Kidney epithelial cell (primary cell): ENCODE data around the gene SSBP4. TPM values are rescaled to one million over a fixed set of nuclear protein-coding genes. Genes with fewer than 3 reads are reported as not detected.

ENCODE experiments used
- DNase-seq: peaks from one replicate; pipeline ENCODE4 v3.0.0-alpha.2; 2010; ENCODE audit warnings: low read depth
- H3K27me3 ChIP-seq: 2 replicates; pipeline ENCODE4 v1.6.0; 2011; ENCODE audit warnings: low read length; ENCODE audit not compliant: control insufficient read depth, insufficient read depth
- H3K36me3 ChIP-seq: 2 replicates; pipeline ENCODE4 v1.5.1; 2011; ENCODE audit warnings: low read length; ENCODE audit not compliant: control insufficient read depth, insufficient read depth
- H3K4me3 ChIP-seq: 2 replicates; pipeline ENCODE4 v1.5.1; 2011; ENCODE audit warnings: low read depth, mild to moderate bottlenecking, control low read depth, low read length
- CTCF ChIP-seq: IDR thresholded peaks from 2 replicates; pipeline ENCODE4 v1.5.1; 2011; ENCODE audit warnings: mild to moderate bottlenecking, moderate library complexity, low read length, control low read depth, inconsistent platforms; ENCODE audit not compliant: insufficient read depth, poor library complexity, severe bottlenecking
- total RNA-seq: library from RNA; depleted of rRNA; stranded (reverse); fragments of >200 nt; gene quantifications from 2 replicates; pipeline ENCODE4 v1.2.3, GENCODE V29; 2015

The SSBP4 gene
- total RNA-seq, 1 donor from 2014 or later, result 92.6 TPM

GRCh38 chr19:18422530-18423191, 3.5 kb downstream of the SSBP4 start:
- TF ChIP-seq CTCF, result no peak
- Histone ChIP-seq H3K27me3 (no peaks in the 10 kb centered on the region), H3K4me3 (no peak overlapping the region), H3K36me3 (no peaks in the 10 kb centered on the region)
- no peak for DNase-seq

- Histone ChIP-seq H3K36me3 (peaks cover 2% of the 10 kb centered on the region), H3K27me3 (no peaks in the 10 kb centered on the region), H3K4me3 (no peak overlapping the region)
- TF ChIP-seq CTCF, result no peak
- no peak for DNase-seq
Measured at GRCh38 chr19:18423258-18424020, 4.2 kb downstream of the SSBP4 start.

GRCh38 chr19:18424122-18424889, 5.1 kb downstream of the SSBP4 start:
- DNase-seq, result no peak
- Histone ChIP-seq H3K27me3 (no peaks in the 10 kb centered on the region), H3K4me3 (no peak overlapping the region), H3K36me3 (peaks cover 2% of the 10 kb centered on the region)
- no peak for TF ChIP-seq CTCF

- no peak for DNase-seq
- Histone ChIP-seq H3K4me3 (no peak overlapping the region), H3K27me3 (no peaks in the 10 kb centered on the region), H3K36me3 (peaks cover 2% of the 10 kb centered on the region)
- no peak for TF ChIP-seq CTCF
Measured at GRCh38 chr19:18424890-18425514, 5.8 kb downstream of the SSBP4 start.

- Histone ChIP-seq H3K36me3 (peaks cover 2% of the 10 kb centered on the region), H3K27me3 (no peaks in the 10 kb centered on the region), H3K4me3 (no peak overlapping the region)
- TF ChIP-seq CTCF, result no peak
- no peak for DNase-seq
Measured at GRCh38 chr19:18425515-18426415, 6.6 kb downstream of the SSBP4 start.
